Bronchial epithelial cell (primary cell): ENCODE results near the gene SHISA6. TPM values are rescaled to one million over a fixed set of nuclear protein-coding genes. Genes with fewer than 3 reads are reported as not detected.

ENCODE experiments used
- DNase-seq: peaks from one replicate; pipeline ENCODE4 v3.0.0-alpha.2; 2010; ENCODE audit warnings: low read depth
- FAIRE-seq: peaks from 2 replicates; lab custom pipeline; 2011; peaks lifted over from hg19 to GRCh38; lab: Jason Lieb, UNC
- H3K27me3 ChIP-seq: 2 replicates; pipeline ENCODE4 v1.5.1; 2011; ENCODE audit warnings: low read length; ENCODE audit not compliant: control insufficient read depth, insufficient read depth
- H3K36me3 ChIP-seq: 2 replicates; pipeline ENCODE4 v1.5.1; 2011; ENCODE audit warnings: low read length; ENCODE audit not compliant: control insufficient read depth, insufficient read depth
- H3K4me3 ChIP-seq: 2 replicates; pipeline ENCODE4 v1.5.1; 2011; ENCODE audit warnings: mild to moderate bottlenecking, low read depth, low read length, control low read depth
- CTCF ChIP-seq: IDR thresholded peaks from 2 replicates; pipeline ENCODE4 v1.5.1; 2011; ENCODE audit warnings: mild to moderate bottlenecking, moderate library complexity, low read length, control low read depth, inconsistent platforms; ENCODE audit not compliant: insufficient read depth, severe bottlenecking
- total RNA-seq: library from RNA; depleted of rRNA; stranded (reverse); fragments of >200 nt; gene quantifications from 2 replicates; pipeline ENCODE4 v1.2.1, GENCODE V29; 2014

SHISA6 gene
- total RNA-seq, 1 donor from 2014 or later, result not detected

DNA sequence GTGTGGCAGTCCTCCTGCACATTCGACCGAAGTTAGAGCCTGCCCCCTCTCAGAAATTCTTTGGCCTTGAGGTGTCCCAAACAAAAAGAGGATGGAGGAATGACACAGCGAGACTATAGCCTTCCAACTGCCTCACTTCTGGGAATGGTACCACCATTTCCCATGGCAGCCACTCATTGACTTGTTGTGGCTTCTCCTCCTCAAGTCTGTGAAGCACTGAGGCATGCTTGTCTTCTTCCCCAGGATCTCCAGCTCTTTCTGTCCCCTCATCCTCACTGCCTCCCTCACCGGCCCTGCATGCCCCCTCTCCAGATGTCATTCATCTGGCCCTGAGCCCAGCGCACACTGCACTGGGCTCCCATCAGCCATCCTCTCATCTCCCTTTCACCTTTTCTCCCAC lies 313.5 kb downstream of the SHISA6 start:
- DNase-seq (no peak), FAIRE-seq (no peak)
- Histone ChIP-seq H3K36me3 (no peaks in the 10 kb centered on the region), H3K27me3 (no peaks in the 10 kb centered on the region), H3K4me3 (no peak overlapping the region)
- TF ChIP-seq CTCF, result no peak

DNA sequence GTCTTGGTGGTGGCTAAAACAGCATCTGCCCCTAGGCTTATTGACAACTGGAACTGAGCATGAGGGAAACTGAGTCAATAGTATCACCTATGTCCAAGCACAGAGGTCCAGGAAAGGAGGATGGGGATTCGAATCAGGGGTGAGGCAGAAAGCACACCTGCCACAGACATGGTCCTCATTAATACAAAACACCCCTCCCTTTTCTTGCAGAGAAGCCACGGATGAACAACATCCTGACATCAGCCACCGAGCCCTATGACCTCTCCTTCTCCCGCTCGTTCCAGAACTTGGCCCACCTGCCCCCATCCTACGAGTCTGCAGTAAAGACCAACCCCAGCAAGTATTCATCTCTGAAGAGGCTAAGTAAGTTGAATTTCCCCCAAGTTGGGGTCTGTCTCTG lies 314.5 kb downstream of the SHISA6 start:
- Histone ChIP-seq H3K36me3 (no peaks in the 10 kb centered on the region), H3K27me3 (no peaks in the 10 kb centered on the region), H3K4me3 (no peak overlapping the region)
- DNase-seq, result no peak
- no peak for TF ChIP-seq CTCF
- no peak for FAIRE-seq

DNA sequence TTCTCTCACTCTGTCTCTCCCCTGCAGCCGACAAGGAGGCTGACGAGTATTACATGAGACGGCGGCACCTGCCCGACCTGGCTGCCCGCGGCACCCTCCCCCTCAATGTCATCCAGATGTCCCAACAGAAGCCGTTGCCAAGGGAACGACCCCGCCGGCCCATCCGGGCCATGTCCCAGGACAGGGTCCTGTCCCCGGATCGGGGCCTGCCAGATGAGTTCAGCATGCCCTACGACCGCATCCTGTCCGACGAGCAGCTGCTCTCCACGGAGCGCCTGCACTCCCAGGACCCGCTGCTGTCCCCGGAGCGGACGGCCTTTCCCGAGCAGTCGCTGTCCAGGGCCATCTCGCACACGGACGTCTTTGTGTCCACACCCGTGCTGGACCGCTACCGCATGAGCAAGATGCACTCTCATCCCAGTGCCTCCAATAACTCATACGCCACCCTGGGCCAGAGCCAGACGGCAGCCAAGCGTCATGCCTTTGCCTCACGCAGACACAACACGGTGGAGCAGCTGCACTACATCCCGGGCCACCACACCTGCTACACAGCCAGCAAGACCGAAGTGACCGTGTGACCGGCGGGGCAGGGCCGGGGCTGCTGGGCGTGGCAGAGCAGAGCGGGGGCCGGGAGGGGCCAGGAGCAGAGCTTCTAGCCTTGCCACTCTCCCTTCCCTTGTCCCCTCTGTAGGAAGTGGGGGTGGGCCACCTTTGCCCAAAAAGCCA lies 316.9 kb downstream of the SHISA6 start:
- no peak for DNase-seq
- TF ChIP-seq CTCF, result no peak
- Histone ChIP-seq H3K4me3 (no peak overlapping the region), H3K36me3 (no peaks in the 10 kb centered on the region), H3K27me3 (no peaks in the 10 kb centered on the region)
- FAIRE-seq, result no peak

- DNase-seq, result no peak
- no peak overlapping the region for H3K4me3 ChIP-seq
- FAIRE-seq, result no peak
- no peaks in the 10 kb centered on the region for H3K27me3 ChIP-seq
- no peaks in the 10 kb centered on the region for H3K36me3 ChIP-seq
- no peak for TF ChIP-seq CTCF
Measured at GRCh38 chr17:11558681-11559234, 317.7 kb downstream of the SHISA6 start.

DNA sequence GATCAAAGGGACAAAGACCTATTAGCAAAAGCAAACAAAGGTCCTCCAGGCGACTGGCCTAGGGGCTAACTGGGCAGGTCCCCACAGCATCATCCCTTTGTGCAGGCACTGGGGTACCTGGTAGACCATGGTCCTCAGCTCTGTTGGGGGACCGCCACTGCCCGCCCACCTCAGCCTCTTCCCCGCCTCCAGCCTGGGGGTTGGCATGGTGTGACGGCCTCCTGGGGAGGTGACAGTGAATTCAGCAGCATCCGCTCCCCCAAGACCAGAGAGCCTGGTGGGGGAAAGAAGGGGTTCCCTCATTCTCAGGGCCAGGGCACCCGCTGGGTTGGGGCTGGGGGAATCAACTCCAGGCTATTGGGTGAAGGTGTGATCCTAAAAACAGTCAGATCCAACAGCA lies 318.6 kb downstream of the SHISA6 start:
- Histone ChIP-seq H3K4me3 (no peak overlapping the region), H3K36me3 (no peaks in the 10 kb centered on the region), H3K27me3 (no peaks in the 10 kb centered on the region)
- DNase-seq, result no peak
- no peak for TF ChIP-seq CTCF
- FAIRE-seq, result no peak
